Medulla oblongata (tissue), 1 donor: ENCODE results near the gene LDLRAD3.

Source experiments
- DNase-seq: peaks from one replicate; pipeline ENCODE4 v3.0.0-alpha.2; 2015; ENCODE audit errors: extremely low spot score

The LDLRAD3 gene

GRCh38 chr11:36104660-36104992, 160.8 kb downstream of the LDLRAD3 start:
- no peak for DNase-seq

GRCh38 chr11:36105743-36106581, 162.1 kb downstream of the LDLRAD3 start:
- peak; percentile 49 for DNase-seq

- no peak for DNase-seq
These were observed 163.7 kb downstream of the LDLRAD3 start for GRCh38 chr11:36107547-36107946.

GRCh38 chr11:36108881-36109589, 165.2 kb downstream of the LDLRAD3 start:
- DNase-seq: no peak

GRCh38 chr11:36109590-36109849, 165.7 kb downstream of the LDLRAD3 start:
- DNase-seq: no peak

- no peak for DNase-seq
These were observed 166.2 kb downstream of the LDLRAD3 start for GRCh38 chr11:36109850-36110606.

GRCh38 chr11:36110668-36111410, 167.0 kb downstream of the LDLRAD3 start:
- DNase-seq: no peak

- no peak for DNase-seq
These were observed 170.2 kb downstream of the LDLRAD3 start for GRCh38 chr11:36114095-36114494.

- DNase-seq: no peak
These were observed 171.5 kb downstream of the LDLRAD3 start for GRCh38 chr11:36115378-36115801.

- no peak for DNase-seq
These were observed 172.3 kb downstream of the LDLRAD3 start for GRCh38 chr11:36116161-36116560.

GRCh38 chr11:36118084-36118483, 174.2 kb downstream of the LDLRAD3 start:
- no peak for DNase-seq

GRCh38 chr11:36119300-36119699, 175.4 kb downstream of the LDLRAD3 start:
- no peak for DNase-seq

- DNase-seq: no peak
These were observed 177.2 kb downstream of the LDLRAD3 start for GRCh38 chr11:36121054-36121453.

- DNase-seq: no peak
These were observed 178.8 kb downstream of the LDLRAD3 start for GRCh38 chr11:36122671-36123070.

GRCh38 chr11:36123336-36124101, 179.7 kb downstream of the LDLRAD3 start:
- DNase-seq: peak; percentile 77

- no peak for DNase-seq
These were observed 182.8 kb downstream of the LDLRAD3 start for GRCh38 chr11:36126678-36127077.

- DNase-seq: no peak
These were observed 183.7 kb downstream of the LDLRAD3 start for GRCh38 chr11:36127550-36127949.

- no peak for DNase-seq
These were observed 186.1 kb downstream of the LDLRAD3 start for GRCh38 chr11:36129955-36130354.

- no peak for DNase-seq
These were observed 186.5 kb downstream of the LDLRAD3 start for GRCh38 chr11:36130401-36130800.

GRCh38 chr11:36131721-36132397, 188.0 kb downstream of the LDLRAD3 start:
- DNase-seq: peak; percentile 86

GRCh38 chr11:36132940-36133339, 189.1 kb downstream of the LDLRAD3 start:
- no peak for DNase-seq
